NCI-H345 treated with DMSO at 0.1 percent for 48 hours (cell line): ENCODE results near the gene TLDC2.

Experiments used
- DNase-seq: peaks from one replicate; lab custom pipeline; 2025; ENCODE audit not compliant: unreplicated experiment; lab: John Stamatoyannopoulos, UW

The TLDC2 gene

GRCh38 chr20:36941401-36941835 is 65.5 kb downstream of the TLDC2 start:
- no peak for DNase-seq
